GM12891 (cell line): ENCODE results near the gene LRRC49.

Experiments
- DNase-seq: peaks from one replicate; pipeline ENCODE4 v3.0.0; 2011; ENCODE audit warnings: low spot score; ENCODE audit not compliant: insufficient read length
- FAIRE-seq: peaks from 2 replicates; lab custom pipeline; 2011; peaks lifted over from hg19 to GRCh38; lab: Jason Lieb, UNC
- PAX5 ChIP-seq: IDR thresholded peaks from 2 replicates; pipeline ENCODE4 v1.6.1; 2011; ENCODE audit warnings: low read length, moderate library complexity, mild to moderate bottlenecking; ENCODE audit not compliant: insufficient read depth, severe bottlenecking
- POLR2A ChIP-seq: IDR thresholded peaks from 2 replicates; pipeline ENCODE4 v1.6.1; 2011; ENCODE audit warnings: low read depth, low read length, control low read depth
- POLR2AphosphoS5 ChIP-seq: IDR thresholded peaks from 2 replicates; pipeline ENCODE4 v1.6.1; 2011; ENCODE audit warnings: low read depth, low read length, control low read depth
- POU2F2 ChIP-seq: IDR thresholded peaks from 2 replicates; pipeline ENCODE4 v1.6.1; 2011; ENCODE audit warnings: low read depth, mild to moderate bottlenecking, control low read depth, low read length, moderate library complexity
- SPI1 ChIP-seq: IDR thresholded peaks from 2 replicates; pipeline ENCODE4 v1.6.1; 2011; ENCODE audit warnings: low read depth, low read length, control low read depth
- TAF1 ChIP-seq: IDR thresholded peaks from 2 replicates; pipeline ENCODE4 v1.6.1; 2011; ENCODE audit warnings: low read depth, low read length, control low read depth

The LRRC49 gene

DNA sequence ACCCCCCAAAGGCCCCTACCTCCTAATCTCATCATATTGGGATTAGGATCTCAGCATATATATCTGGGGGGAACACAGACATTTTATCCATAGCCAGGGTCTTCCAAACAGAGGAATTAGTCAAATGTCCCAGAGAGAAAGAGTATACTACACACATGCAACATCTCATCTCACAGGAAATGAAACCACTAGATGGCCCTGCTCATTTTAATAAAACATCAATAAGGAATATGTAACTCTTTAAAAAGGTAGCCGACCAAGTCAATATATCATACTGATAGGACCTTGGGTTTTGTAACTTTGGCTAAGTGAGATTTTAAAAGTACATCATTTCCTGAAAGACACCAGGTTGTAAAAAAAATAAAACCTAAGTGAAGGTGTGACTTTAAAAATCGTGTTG, 177.1 kb downstream of the LRRC49 start:
- FAIRE-seq (no peak), DNase-seq (no peak)
- TF ChIP-seq SPI1 (no peak), PAX5 (no peak), POLR2A (no peak), POU2F2 (no peak), POLR2AphosphoS5 (no peak), TAF1 (no peak)

DNA sequence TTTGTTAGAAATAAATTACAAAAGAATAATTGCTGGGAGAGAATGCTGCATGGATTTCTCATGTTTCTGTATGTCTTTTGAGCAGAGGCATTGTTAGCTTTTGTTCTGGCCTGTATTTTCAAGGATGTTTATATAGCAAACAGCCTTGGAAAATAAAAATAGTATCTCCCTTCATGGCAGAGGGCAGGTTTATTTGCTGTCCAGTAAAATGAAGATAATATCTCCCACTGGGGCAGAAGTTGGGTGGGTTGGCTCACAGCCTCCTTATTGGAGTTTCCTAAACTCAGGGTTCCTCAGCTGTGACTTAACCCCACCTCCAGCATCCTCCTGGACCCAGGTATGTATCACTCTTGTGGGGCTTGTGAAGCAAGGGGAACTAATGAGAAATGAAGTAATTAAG, 178.9 kb downstream of the LRRC49 start:
- FAIRE-seq = no peak
- no peak for TF ChIP-seq POLR2AphosphoS5
- TF ChIP-seq TAF1 = no peak
- no peak for TF ChIP-seq PAX5
- no peak for TF ChIP-seq SPI1
- TF ChIP-seq POLR2A = no peak
- TF ChIP-seq POU2F2 = no peak

DNA sequence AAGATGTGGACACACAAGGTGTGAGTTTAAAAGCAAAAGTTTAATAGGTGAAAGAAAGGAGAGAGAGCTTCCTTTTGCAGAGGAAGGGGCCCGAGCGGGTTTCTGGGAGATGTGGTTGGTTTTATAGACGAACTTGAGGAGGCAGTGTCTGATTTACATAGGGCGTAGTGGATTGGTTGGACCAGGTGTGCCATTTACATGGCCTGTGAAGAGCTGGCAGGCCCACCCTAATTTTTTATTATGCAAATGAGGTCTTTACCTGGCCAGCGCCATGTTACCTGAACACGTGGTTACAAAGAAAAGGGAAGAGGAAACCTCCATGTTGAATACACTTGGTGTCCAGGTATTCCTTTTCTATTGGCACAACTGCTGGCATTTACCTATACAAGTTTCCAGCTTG, 179.8 kb downstream of the LRRC49 start:
- DNase-seq (no peak), FAIRE-seq (no peak)
- TF ChIP-seq TAF1 (no peak), POLR2AphosphoS5 (no peak), POLR2A (no peak), SPI1 (no peak), POU2F2 (no peak), PAX5 (no peak)

More for the DNA sequence above, 178.9 kb downstream of the LRRC49 start:
- no peak for DNase-seq

DNA sequence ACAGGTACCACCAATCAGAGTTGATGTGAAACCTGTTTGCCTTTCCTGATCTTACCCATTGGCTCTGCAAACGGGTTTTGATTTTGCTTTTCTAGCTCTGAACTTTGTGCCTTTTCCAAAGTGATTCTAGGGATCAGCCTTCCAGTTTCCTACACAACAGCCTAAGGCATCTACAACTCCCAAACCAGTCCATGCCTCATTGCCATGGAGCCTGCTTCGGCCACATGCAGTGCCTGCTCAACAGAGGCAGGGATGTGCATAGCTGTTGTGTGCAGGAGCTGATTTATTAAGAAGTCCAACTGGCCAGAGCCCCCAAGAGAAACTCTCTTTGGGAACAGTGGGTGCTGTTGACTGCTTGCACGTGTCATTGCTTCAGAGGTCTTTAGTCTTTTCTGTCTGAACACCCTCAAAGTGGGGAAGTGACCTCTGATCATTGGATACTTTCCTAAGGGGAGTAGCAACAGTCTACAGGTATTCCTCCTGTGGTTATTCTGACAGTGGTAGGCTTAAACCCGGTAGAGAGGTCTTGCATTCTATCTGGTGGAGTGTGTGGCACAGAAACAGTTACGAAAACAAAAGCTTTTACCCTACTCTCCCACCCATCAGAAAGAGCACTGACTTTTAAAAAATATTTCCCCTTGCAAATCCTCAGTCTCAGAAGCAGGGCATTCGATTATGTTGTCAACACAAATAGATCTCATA, 186.0 kb downstream of the LRRC49 start:
- no peak for DNase-seq
- FAIRE-seq = no peak
- no peak for TF ChIP-seq POU2F2
- TF ChIP-seq SPI1 = no peak
- no peak for TF ChIP-seq POLR2A
- no peak for TF ChIP-seq PAX5
- no peak for TF ChIP-seq TAF1
- no peak for TF ChIP-seq POLR2AphosphoS5

DNA sequence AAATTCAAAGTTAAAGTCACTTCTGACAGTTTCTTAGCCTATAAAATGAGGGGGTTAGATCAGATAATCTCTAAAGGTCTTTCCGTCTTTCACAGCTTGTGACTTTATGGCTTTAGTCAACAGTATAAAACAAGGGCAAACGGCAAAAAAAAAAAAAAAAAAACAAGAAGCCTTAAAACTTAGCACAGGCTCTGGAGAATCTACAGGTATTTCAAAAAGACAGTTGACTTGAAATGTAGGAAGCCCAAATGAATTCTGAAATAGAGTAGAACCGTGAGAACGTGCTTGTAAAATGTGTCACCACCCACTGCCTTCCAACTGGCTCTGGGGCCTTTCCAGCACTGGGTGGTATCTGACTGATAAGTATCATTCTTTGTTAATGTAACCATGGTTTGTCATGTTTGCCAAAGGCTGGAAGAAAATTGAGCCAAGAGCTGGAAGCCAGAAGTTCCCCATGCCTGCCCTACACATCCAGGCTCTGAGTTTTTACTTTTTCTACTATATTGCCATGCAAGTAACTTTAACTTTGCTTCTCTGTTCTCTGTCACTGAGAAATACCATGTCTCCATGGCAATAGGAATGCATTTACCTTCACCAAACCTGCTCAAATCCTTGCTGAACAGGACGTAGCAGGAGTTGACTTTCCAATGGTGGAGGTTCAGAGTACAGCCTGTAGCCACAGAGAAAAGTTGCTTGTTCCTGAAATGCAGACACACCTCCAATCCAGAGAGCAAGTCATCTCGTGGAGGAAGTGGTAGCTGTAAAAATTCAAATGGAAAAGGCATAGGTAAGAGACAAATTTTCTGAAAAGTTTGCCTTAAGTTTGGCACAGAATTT, 186.8 kb downstream of the LRRC49 start:
- FAIRE-seq (no peak), DNase-seq (no peak)
- TF ChIP-seq TAF1 (no peak), SPI1 (no peak), POLR2A (no peak)

DNA sequence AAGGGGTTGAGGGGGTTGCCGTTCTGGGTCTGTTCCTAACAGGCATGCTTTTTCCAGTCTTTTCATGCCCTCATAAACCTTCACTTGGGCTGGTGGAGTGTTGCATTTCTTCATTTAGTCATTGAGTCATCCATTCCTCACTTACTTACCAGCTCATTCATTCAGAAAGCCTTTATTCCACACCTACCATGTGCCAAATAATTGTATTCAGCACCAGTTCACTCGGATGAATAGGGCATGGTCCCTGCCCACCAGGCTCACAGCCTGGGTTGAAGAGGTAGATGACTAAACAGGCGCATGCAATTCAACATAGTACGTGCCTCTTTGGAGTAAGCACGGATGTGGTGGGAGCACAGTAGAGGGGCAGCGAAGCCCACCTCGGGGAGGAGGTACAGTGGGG, 187.5 kb downstream of the LRRC49 start:
- no peak for TF ChIP-seq POLR2A
- TF ChIP-seq POU2F2 = no peak
- no peak for TF ChIP-seq SPI1
- no peak for TF ChIP-seq PAX5
- TF ChIP-seq TAF1 = no peak
- no peak for TF ChIP-seq POLR2AphosphoS5
- DNase-seq (no peak), FAIRE-seq (no peak)

DNA sequence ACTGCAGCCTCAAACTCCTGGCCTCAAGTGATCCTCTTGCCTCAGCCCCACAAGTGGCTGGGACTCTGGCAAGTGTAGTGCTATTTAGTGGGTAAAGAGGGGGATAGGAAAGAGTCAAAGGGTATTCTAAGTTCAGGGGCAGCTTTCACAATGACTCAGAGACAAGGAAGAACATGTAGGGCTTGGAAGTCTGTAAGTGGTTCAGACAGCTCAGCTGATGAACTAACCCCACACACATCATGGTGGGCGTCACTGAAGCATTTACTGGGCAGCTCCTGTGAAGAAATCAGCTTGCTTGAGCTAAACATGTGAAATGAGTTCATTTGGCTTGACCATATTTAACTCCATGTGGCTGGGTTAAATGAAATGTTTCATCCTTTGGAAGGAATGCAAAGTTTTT, 188.1 kb downstream of the LRRC49 start:
- TF ChIP-seq POU2F2 = no peak
- no peak for TF ChIP-seq POLR2AphosphoS5
- TF ChIP-seq POLR2A = no peak
- DNase-seq (no peak), FAIRE-seq (no peak)

DNA sequence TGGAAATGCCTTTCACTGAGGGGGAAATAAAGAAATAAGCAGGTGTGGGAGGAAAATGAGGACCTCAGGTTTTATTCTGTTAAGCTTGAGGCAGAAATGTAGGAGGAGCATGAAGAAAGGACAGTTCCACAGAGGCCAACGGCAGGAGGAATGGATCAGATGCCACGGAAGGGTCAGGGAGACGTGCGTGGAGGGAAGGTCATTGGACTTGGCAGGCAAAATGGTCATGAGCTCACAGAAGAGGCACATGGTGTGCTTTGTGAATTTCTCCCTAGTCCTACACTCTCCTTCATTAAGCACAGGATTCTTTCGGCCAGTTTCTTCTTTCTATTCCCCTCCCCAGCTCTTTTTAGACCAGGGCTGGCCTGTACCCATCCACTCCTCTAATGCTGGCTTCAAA, 190.2 kb downstream of the LRRC49 start:
- DNase-seq (no peak), FAIRE-seq (no peak)
- TF ChIP-seq TAF1 = no peak
- no peak for TF ChIP-seq POLR2AphosphoS5
- no peak for TF ChIP-seq POU2F2
- TF ChIP-seq POLR2A = no peak
- TF ChIP-seq SPI1 = no peak
- TF ChIP-seq PAX5 = no peak

DNA sequence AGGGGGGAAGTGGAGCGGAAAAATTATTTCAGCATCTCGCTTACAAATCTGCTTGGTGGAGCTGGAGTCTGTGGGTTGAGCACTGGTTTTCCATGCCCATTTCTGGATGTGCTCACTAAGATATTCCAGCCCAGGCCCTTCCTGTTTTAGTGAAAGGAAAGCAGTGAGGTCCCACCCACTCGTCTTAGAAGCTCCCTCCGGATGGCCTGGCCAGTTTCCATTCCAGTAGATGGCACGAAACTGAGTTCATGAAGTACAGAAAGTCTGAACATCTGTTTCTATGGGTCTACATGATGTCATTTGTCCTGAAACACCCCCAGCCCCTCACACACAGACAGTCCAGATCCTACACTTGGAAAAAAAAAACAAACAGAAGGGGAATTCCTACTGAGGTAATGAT, 190.7 kb downstream of the LRRC49 start:
- no peak for FAIRE-seq
- no peak for DNase-seq
- TF ChIP-seq POU2F2 = no peak
- no peak for TF ChIP-seq POLR2A
- no peak for TF ChIP-seq SPI1
- TF ChIP-seq TAF1 = no peak
- no peak for TF ChIP-seq POLR2AphosphoS5
- no peak for TF ChIP-seq PAX5

DNA sequence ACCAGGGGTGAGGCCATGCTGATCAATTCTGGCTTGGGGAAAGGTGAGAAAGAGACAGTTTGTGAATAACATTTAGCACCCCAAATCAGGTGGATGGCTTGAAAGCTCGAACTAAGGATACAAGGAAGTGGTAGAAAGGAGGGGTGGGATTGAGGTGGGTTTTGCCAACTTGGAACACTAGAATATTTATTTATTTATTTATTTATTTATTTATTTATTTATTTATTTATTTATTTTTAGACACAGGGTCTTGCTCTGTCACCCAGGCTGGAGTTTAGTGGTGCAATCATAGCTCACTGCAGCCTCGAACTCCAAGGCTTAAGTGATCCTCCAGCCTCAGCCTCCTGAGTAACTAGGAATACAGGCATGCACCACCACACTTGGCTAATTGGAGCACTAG, 191.6 kb downstream of the LRRC49 start:
- no peak for DNase-seq
- no peak for FAIRE-seq
- TF ChIP-seq POLR2A (no peak), TAF1 (no peak), POLR2AphosphoS5 (no peak), POU2F2 (no peak), SPI1 (no peak), PAX5 (no peak)

DNA sequence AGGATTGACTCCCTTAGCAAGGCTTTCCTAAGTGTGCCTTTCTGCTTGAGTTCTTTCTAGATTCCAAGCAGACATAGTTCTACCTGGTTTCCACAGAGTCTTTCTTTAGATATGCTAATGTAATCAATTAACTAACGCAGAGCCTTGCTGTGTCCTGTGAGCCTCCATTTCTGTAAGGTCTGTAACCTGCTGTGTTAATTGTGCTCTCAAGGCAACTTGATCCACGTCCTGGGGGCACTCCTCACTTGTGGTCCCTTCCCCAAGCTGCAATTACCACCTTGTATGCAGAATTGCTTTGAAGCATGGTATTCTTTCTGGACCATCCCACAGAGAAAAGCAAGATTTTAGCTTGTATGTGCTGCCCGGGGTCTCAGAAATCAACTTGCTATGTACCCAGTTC, 193.2 kb downstream of the LRRC49 start:
- FAIRE-seq = no peak
- no peak for DNase-seq
- TF ChIP-seq POU2F2 (no peak), TAF1 (no peak), PAX5 (no peak), POLR2A (no peak), SPI1 (no peak), POLR2AphosphoS5 (no peak)
